ENCODE measurements around the gene PACS2. TPM values are rescaled to one million over a fixed set of nuclear protein-coding genes. Genes with fewer than 3 reads are reported as not detected.

Gene PACS2
- total and polyA plus RNA-seq, 2 of the 8 experiments (the other 6 are each of a cell fraction or from before 2014, with no cell fraction given) = 38.0 to 62.8 TPM

GRCh38 chr14:105418269-105419194 is 104.0 kb downstream of the PACS2 start (continued):
- TF ChIP-seq CHD7 (IDR thresholded peaks at IDR 0.05; ENCODE audit: insufficient replicate concordance, low read length) (no peak), HDAC2 (IDR thresholded peaks at IDR 0.05; ENCODE audit: borderline replicate concordance in 1 of 2, low read depth in 2 of 2, low read length in 2 of 2) (no peak), PHF8 (conservative IDR thresholded peaks at IDR 0.05; ENCODE audit: low read depth, low read length) (no peak), TEAD4 (IDR thresholded peaks at IDR 0.05; ENCODE audit: low read depth, low read length) (no peak), CTBP2 (IDR thresholded peaks at IDR 0.05; ENCODE audit: borderline replicate concordance, insufficient read depth, insufficient read length, low read length) (no peak), RBBP5 (IDR thresholded peaks at IDR 0.05; ENCODE audit: borderline replicate concordance, low read depth, low read length) (no peak), MAX (IDR thresholded peaks at IDR 0.05) (no peak), CEBPB (IDR thresholded peaks at IDR 0.05; ENCODE audit: low read depth, low read length) (no peak), SIX5 (IDR thresholded peaks at IDR 0.05; ENCODE audit: low read depth, low read length) (no peak)

Measured in H1 (cell line).